Thymus (tissue), 11 donors: ENCODE measurements around the gene N4BP2. TPM values are rescaled to one million over a fixed set of nuclear protein-coding genes. Genes with fewer than 3 reads are reported as not detected.

ENCODE experiments used
- DNase-seq, 9 donors: peaks; one replicate each; pipeline ENCODE4 v3.0.0-alpha.2; 2013; ENCODE audit warnings: low spot score in 9 of 9, low read depth in 6 of 9, missing footprints in 1 of 9
- H3K27ac ChIP-seq, 2 donors: one replicate each; pipeline ENCODE4 v1.5.1; 2013; ENCODE audit warnings: control low read depth in 1 of 2, low read depth in 1 of 2, low read length in 1 of 2, mild to moderate bottlenecking in 1 of 2, moderate library complexity in 1 of 2
- H3K27me3 ChIP-seq, 2 donors: one replicate each; pipeline ENCODE4 v1.5.1; 2013; ENCODE audit warnings: low read length in 1 of 2; ENCODE audit not compliant: control insufficient read depth in 2 of 2, insufficient read depth in 1 of 2
- H3K36me3 ChIP-seq, 2 donors: one replicate each; pipeline ENCODE4 v1.5.1; 2013; ENCODE audit warnings: low read length in 1 of 2, mild to moderate bottlenecking in 1 of 2, moderate library complexity in 1 of 2; ENCODE audit not compliant: control insufficient read depth in 2 of 2, insufficient read depth in 2 of 2
- H3K4me1 ChIP-seq, 2 donors: one replicate each; pipeline ENCODE4 v1.5.1; 2013; ENCODE audit warnings: low read length in 2 of 2; ENCODE audit not compliant: control insufficient read depth in 2 of 2, insufficient read depth in 2 of 2
- H3K4me3 ChIP-seq, 2 donors: one replicate each; pipeline ENCODE4 v1.5.1; 2013; ENCODE audit warnings: low read length in 2 of 2, control low read depth in 1 of 2, mild to moderate bottlenecking in 1 of 2
- H3K9me3 ChIP-seq, 2 donors: one replicate each; pipeline ENCODE4 v1.5.1; 2013; ENCODE audit warnings: low read length in 1 of 2, mild to moderate bottlenecking in 1 of 2; ENCODE audit not compliant: control insufficient read depth in 2 of 2, insufficient read depth in 1 of 2
- WGBS: extraction: QIAGEN DNeasy Blood & Tissue Kit; methylation state at CpG from one replicate; pipeline ENCODE4 v1.1.7; 2013; 5-methylcytosine and 5-hydroxymethylcytosine counted together
- polyA plus RNA-seq: library from polyadenylated mRNA; stranded (reverse); fragments of 200-250 nt; gene quantifications from one replicate; pipeline ENCODE4 v1.2.3, GENCODE V29; 2013
- total RNA-seq: library from RNA; stranded (reverse); fragments of 120-200 nt; gene quantifications from one replicate; pipeline ENCODE4 v1.2.4, GENCODE V29; 2013
- donor health status: healthy.

N4BP2 gene
- total and polyA plus RNA-seq, 2 donors = 7.7 to 25.3 TPM

GRCh38 chr4:40114206-40114605 is 57.6 kb downstream of the N4BP2 start:
- 91% methylated on average over 1 of the region's 1 CpG for WGBS
- DNase-seq = no peak

DNA sequence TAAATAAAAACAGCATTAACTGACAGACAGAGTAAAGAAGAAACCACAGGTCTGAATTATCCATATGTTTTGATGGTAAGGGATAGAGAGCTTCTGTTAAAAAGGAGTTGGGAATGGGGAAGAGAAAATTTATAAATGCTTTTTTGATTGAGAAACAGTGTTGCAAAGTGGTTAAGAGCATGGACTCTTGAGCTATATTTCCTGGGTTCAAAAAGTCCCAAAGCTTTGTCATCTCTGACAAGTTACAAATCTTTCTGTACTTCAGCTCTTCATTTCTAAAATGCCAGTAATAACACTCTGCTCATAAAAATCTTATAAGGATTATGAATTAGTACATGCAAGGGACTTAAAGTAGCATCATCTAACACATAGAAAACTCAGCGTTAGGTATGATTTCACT is 62.2 kb downstream of the N4BP2 start:
- no peaks in the 10 kb centered on the region for H3K27me3 ChIP-seq
- H3K36me3 ChIP-seq = peaks cover 5 to 38% of the 10 kb centered on the region in 2 donors
- no peaks in the 10 kb centered on the region for H3K4me1 ChIP-seq
- H3K9me3 ChIP-seq = no peaks in the 10 kb centered on the region
- DNase-seq = no peak
- 100% methylated on average over 1 of the region's 1 CpG for WGBS
- no peak overlapping the region for H3K4me3 ChIP-seq
- no peak overlapping the region for H3K27ac ChIP-seq

More at GRCh38 chr4:40114206-40114605, 57.6 kb downstream of the N4BP2 start:
- Histone ChIP-seq H3K9me3 (no peaks in the 10 kb centered on the region), H3K27ac (no peak overlapping the region), H3K36me3 (peaks cover 10 to 43% of the 10 kb centered on the region in 2 donors), H3K4me1 (no peaks in the 10 kb centered on the region), H3K4me3 (no peak overlapping the region), H3K27me3 (no peaks in the 10 kb centered on the region)

GRCh38 chr4:40119344-40119743 is 62.7 kb downstream of the N4BP2 start:
- Histone ChIP-seq H3K4me3 (no peak overlapping the region), H3K9me3 (no peaks in the 10 kb centered on the region), H3K36me3 (peaks cover 5 to 34% of the 10 kb centered on the region in 2 donors), H3K27ac (no peak overlapping the region), H3K27me3 (no peaks in the 10 kb centered on the region), H3K4me1 (peaks cover 0 to 2% of the 10 kb centered on the region in 2 donors)
- WGBS = 97% methylated on average over 3 of the region's 3 CpGs
- DNase-seq = no peak

- WGBS = 41% methylated on average over 4 of the region's 4 CpGs
- peak in 1 of 9 donors; percentile 31 for DNase-seq
- Histone ChIP-seq H3K36me3 (peaks cover 5 to 38% of the 10 kb centered on the region in 2 donors), H3K9me3 (no peaks in the 10 kb centered on the region), H3K4me3 (no peak overlapping the region), H3K27ac (no peak overlapping the region), H3K27me3 (no peaks in the 10 kb centered on the region), H3K4me1 (peaks cover 4 to 13% of the 10 kb centered on the region in 2 donors)
These were observed 64.9 kb downstream of the N4BP2 start for GRCh38 chr4:40121515-40121914.

- Histone ChIP-seq H3K27me3 (no peaks in the 10 kb centered on the region), H3K4me1 (peaks cover 4 to 13% of the 10 kb centered on the region in 2 donors), H3K36me3 (peaks cover 10 to 41% of the 10 kb centered on the region in 2 donors), H3K27ac (no peak overlapping the region), H3K9me3 (no peaks in the 10 kb centered on the region), H3K4me3 (no peak overlapping the region)
- DNase-seq = no peak
- WGBS = 96% methylated on average over 1 of the region's 1 CpG
These were observed 66.3 kb downstream of the N4BP2 start for GRCh38 chr4:40122941-40123340.

GRCh38 chr4:40124690-40125089 is 68.0 kb downstream of the N4BP2 start:
- Histone ChIP-seq H3K36me3 (peaks cover 10 to 40% of the 10 kb centered on the region in 2 donors), H3K27me3 (no peaks in the 10 kb centered on the region), H3K27ac (peak overlapping the region; percentile 75 to 90), H3K9me3 (no peaks in the 10 kb centered on the region), H3K4me1 (peaks cover 4 to 13% of the 10 kb centered on the region in 2 donors), H3K4me3 (no peak overlapping the region)
- DNase-seq = peak; percentile 6 to 75 (median 33)

DNA sequence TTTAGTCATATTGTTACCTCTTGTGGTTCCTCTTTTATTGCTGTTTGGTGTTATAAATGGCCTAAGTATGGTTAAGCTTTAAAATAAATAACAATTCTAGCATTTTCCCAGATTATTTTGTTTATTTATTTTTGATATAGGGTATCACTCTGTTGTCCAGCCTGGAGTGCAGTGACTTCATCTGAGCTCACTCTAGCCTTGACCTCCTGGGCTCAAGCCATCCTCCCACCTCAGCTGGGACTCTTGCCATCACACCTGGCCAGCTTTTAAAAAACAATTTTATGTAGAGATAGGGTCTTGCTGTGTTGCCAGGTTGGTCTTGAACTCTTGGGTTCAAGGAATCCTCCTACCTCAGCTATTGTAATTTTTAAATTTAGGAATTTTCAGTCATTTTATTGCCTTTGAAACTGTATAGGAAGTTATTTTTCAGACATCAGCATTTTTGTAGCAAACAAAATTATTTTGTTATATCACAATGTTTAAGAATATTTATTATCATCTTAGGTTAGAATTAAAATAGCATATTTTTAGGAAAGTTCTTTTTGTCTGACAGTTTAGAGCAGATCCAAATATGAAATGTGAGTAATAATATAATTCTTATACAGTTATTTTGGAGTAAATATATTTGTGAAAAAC is 73.9 kb downstream of the N4BP2 start:
- H3K9me3 ChIP-seq = no peaks in the 10 kb centered on the region
- no peak overlapping the region for H3K4me3 ChIP-seq
- H3K4me1 ChIP-seq = no peaks in the 10 kb centered on the region

DNA sequence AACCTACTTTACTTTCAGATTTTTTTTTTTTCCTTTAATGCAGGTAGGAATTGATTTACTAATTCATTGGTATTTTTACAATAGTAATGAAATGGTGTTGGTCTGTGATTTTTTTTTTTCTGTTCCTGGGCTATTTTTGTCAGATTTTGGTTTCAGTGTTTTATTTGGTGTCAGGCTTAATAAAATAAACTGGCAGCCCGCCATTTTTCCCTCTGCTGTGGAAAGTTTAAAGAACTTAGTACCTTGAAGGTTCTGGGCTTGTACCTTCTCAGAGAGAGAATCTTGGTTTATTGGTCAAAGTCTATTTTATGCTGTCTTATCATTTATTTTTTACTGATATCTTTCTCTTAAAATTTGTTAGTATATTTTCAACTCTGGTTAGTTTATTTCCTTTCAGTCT is 76.2 kb downstream of the N4BP2 start:
- no peaks in the 10 kb centered on the region for H3K9me3 ChIP-seq
- H3K27me3 ChIP-seq = no peaks in the 10 kb centered on the region
- no peak for DNase-seq
- H3K36me3 ChIP-seq = peaks cover 15 to 56% of the 10 kb centered on the region in 2 donors
- H3K4me3 ChIP-seq = no peak overlapping the region
- 99% methylated on average over 1 of the region's 1 CpG for WGBS
- no peak overlapping the region for H3K27ac ChIP-seq
- H3K4me1 ChIP-seq = no peaks in the 10 kb centered on the region

More for the DNA sequence above, 73.9 kb downstream of the N4BP2 start:
- no peak for DNase-seq
- Histone ChIP-seq H3K27me3 (no peaks in the 10 kb centered on the region), H3K27ac (no peak overlapping the region), H3K36me3 (peaks cover 15 to 43% of the 10 kb centered on the region in 2 donors)

- no peak overlapping the region for H3K27ac ChIP-seq
- H3K4me1 ChIP-seq = no peaks in the 10 kb centered on the region
- no peaks in the 10 kb centered on the region for H3K27me3 ChIP-seq
- H3K36me3 ChIP-seq = peaks cover 15 to 51% of the 10 kb centered on the region in 2 donors
- H3K4me3 ChIP-seq = no peak overlapping the region
- WGBS = 98% methylated on average over 1 of the region's 1 CpG
- no peaks in the 10 kb centered on the region for H3K9me3 ChIP-seq
- DNase-seq = no peak
These were observed 77.7 kb downstream of the N4BP2 start for GRCh38 chr4:40134206-40134917.
